Parathyroid adenoma (tissue), 2 donors: Measurements from ENCODE around the gene PABPN1L.

Experiments
- H2AFZ ChIP-seq: fragments of 300-600 bp; sonication (generic); one replicate; pipeline ENCODE4 v1.7.0; 2017; ENCODE audit warnings: antibody characterized with exemption, mild to moderate bottlenecking
- H3K27ac ChIP-seq: fragments of 300-600 bp; sonication (generic); one replicate; pipeline ENCODE4 v1.7.0; 2017
- H3K27me3 ChIP-seq: fragments of 300-600 bp; sonication (generic); one replicate; pipeline ENCODE4 v1.7.0; 2017; ENCODE audit warnings: low read length; ENCODE audit not compliant: control insufficient read depth, insufficient read depth
- H3K36me3 ChIP-seq: fragments of 300-600 bp; sonication (generic); one replicate; pipeline ENCODE4 v1.7.0; 2017; ENCODE audit warnings: low read length; ENCODE audit not compliant: control insufficient read depth, insufficient read depth
- H3K4me1 ChIP-seq: fragments of 300-600 bp; sonication (generic); one replicate; pipeline ENCODE4 v1.7.0; 2017; ENCODE audit warnings: control low read depth
- H3K4me2 ChIP-seq: fragments of 300-600 bp; sonication (generic); one replicate; pipeline ENCODE4 v1.7.0; 2017; ENCODE audit warnings: low read length
- H3K4me3 ChIP-seq: fragments of 300-600 bp; sonication (generic); one replicate; pipeline ENCODE4 v1.7.0; 2017; ENCODE audit warnings: low read depth, low read length
- H3K79me2 ChIP-seq: fragments of 300-600 bp; sonication (generic); one replicate; pipeline ENCODE4 v1.7.0; 2017; ENCODE audit warnings: control low read depth
- H3K9ac ChIP-seq: fragments of 300-600 bp; sonication (generic); one replicate; pipeline ENCODE4 v1.7.0; 2017; ENCODE audit warnings: mild to moderate bottlenecking
- H3K9me3 ChIP-seq: fragments of 300-600 bp; sonication (generic); one replicate; pipeline ENCODE4 v1.7.0; 2017; ENCODE audit warnings: low read length; ENCODE audit not compliant: control insufficient read depth
- TF ChIP-seq, protein P1 (sequence below): fragments of 300-600 bp; sonication (generic); IDR thresholded peaks from one replicate; pipeline ENCODE4 v1.7.0; 2017; ENCODE audit warnings: antibody characterized with exemption, mild to moderate bottlenecking
- donor health status: primary hyperparathyroidism.

PABPN1L gene

DNA sequence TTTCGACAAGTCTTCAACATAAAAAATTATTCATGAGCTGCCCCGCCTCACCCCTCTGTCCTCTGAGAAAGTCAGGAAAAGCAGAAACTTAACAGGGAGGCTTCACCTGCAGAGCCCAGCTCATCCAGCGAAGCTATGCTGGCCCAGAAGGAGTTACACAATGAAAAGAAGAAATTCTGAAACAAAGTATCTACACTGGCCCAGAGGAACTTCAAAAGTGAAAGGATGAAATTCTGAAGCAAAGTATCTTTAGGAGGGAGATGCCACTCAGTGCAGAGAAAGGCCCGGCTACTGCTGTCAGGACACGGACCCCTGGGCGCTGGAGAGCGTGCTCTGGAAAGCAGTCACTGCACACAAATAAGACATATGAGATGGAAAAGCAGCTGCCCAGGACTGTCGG, 11.3 kb downstream of the PABPN1L start:
- H3K9me3 ChIP-seq: no peaks in the 10 kb centered on the region
- no peak overlapping the region for H3K9ac ChIP-seq
- H3K4me3 ChIP-seq: no peak overlapping the region

GRCh38 chr16:88854306-88855111, 12.0 kb downstream of the PABPN1L start:
- Histone ChIP-seq H3K4me2 (no peak overlapping the region), H3K27me3 (no peaks in the 10 kb centered on the region), H3K27ac (no peak overlapping the region), H3K4me1 (peaks cover 8% of the 10 kb centered on the region), H3K9me3 (no peaks in the 10 kb centered on the region), H3K36me3 (no peaks in the 10 kb centered on the region), H3K9ac (no peak overlapping the region), H3K79me2 (peaks cover 11% of the 10 kb centered on the region), H3K4me3 (no peak overlapping the region), H2AFZ (no peak overlapping the region)
- TF ChIP-seq, protein P1, sequence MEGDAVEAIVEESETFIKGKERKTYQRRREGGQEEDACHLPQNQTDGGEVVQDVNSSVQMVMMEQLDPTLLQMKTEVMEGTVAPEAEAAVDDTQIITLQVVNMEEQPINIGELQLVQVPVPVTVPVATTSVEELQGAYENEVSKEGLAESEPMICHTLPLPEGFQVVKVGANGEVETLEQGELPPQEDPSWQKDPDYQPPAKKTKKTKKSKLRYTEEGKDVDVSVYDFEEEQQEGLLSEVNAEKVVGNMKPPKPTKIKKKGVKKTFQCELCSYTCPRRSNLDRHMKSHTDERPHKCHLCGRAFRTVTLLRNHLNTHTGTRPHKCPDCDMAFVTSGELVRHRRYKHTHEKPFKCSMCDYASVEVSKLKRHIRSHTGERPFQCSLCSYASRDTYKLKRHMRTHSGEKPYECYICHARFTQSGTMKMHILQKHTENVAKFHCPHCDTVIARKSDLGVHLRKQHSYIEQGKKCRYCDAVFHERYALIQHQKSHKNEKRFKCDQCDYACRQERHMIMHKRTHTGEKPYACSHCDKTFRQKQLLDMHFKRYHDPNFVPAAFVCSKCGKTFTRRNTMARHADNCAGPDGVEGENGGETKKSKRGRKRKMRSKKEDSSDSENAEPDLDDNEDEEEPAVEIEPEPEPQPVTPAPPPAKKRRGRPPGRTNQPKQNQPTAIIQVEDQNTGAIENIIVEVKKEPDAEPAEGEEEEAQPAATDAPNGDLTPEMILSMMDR: no peak

More for the DNA sequence above, 11.3 kb downstream of the PABPN1L start:
- Histone ChIP-seq H3K4me2 (no peak overlapping the region), H3K36me3 (no peaks in the 10 kb centered on the region), H3K27ac (no peak overlapping the region), H3K27me3 (no peaks in the 10 kb centered on the region), H3K4me1 (peaks cover 8% of the 10 kb centered on the region), H3K79me2 (peaks cover 11% of the 10 kb centered on the region), H2AFZ (no peak overlapping the region)
- TF ChIP-seq, protein P1: no peak

- no peak overlapping the region for H3K9ac ChIP-seq
- H3K4me2 ChIP-seq: no peak overlapping the region
Measured at GRCh38 chr16:88853325-88853941, 13.0 kb downstream of the PABPN1L start.

DNA sequence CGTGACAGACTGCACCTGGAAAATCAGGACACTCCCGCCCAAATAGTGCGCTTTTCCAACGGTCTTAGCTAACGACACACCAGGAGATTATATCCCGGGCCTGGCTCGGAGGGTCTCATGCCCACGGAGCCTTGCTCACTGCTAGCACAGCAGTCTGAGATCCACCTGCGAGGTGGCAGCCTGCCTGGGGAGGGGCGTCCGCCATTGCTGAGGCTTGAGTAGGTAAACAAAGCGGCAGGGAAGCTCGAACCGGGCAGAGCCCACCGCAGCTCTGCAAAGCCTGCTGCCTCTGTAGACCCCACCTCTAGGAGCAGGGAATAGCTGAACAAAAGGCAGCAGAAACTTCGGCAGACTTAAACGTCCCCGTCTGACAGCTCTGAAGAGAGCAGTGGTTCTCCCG, 14.8 kb downstream of the PABPN1L start:
- no peaks in the 10 kb centered on the region for H3K4me1 ChIP-seq
- no peak overlapping the region for H3K4me2 ChIP-seq
- H3K9me3 ChIP-seq: no peaks in the 10 kb centered on the region
- H3K9ac ChIP-seq: no peak overlapping the region
- H3K4me3 ChIP-seq: no peak overlapping the region
- H3K27me3 ChIP-seq: no peaks in the 10 kb centered on the region
- no peak overlapping the region for H2AFZ ChIP-seq
- H3K27ac ChIP-seq: no peak overlapping the region
- TF ChIP-seq, protein P1: no peak
- H3K79me2 ChIP-seq: peaks cover 8% of the 10 kb centered on the region
- H3K36me3 ChIP-seq: no peaks in the 10 kb centered on the region

More at GRCh38 chr16:88853325-88853941, 13.0 kb downstream of the PABPN1L start:
- Histone ChIP-seq H3K27ac (no peak overlapping the region), H3K79me2 (peaks cover 11% of the 10 kb centered on the region), H3K36me3 (no peaks in the 10 kb centered on the region), H3K4me1 (peaks cover 8% of the 10 kb centered on the region), H3K27me3 (no peaks in the 10 kb centered on the region), H2AFZ (no peak overlapping the region), H3K4me3 (no peak overlapping the region), H3K9me3 (no peaks in the 10 kb centered on the region)
- TF ChIP-seq, protein P1: no peak
